HUES64 (cell line): ENCODE data around the gene EPN1.

ENCODE experiments used
- H3K27ac ChIP-seq: 2 replicates; pipeline ENCODE4 v1.7.0; 2013; ENCODE audit warnings: low read depth, low read length, inconsistent platforms
- H3K27me3 ChIP-seq: 2 replicates; pipeline ENCODE4 v1.6.1; 2013; ENCODE audit warnings: mild to moderate bottlenecking, low read length; ENCODE audit not compliant: insufficient read depth
- H3K36me3 ChIP-seq: 2 replicates; pipeline ENCODE4 v1.6.1; 2013; ENCODE audit warnings: mild to moderate bottlenecking, low read length; ENCODE audit not compliant: insufficient read depth
- H3K4me1 ChIP-seq: 2 replicates; pipeline ENCODE4 v1.6.1; 2013; ENCODE audit warnings: mild to moderate bottlenecking, low read length, moderate library complexity; ENCODE audit not compliant: insufficient read depth
- H3K4me3 ChIP-seq: 2 replicates; pipeline ENCODE4 v1.5.1; 2013; ENCODE audit warnings: mild to moderate bottlenecking, low read length, moderate library complexity
- H3K9ac ChIP-seq: 2 replicates; pipeline ENCODE4 v1.6.1; 2013; ENCODE audit warnings: mild to moderate bottlenecking, low read depth, low read length
- H3K9me3 ChIP-seq: 2 replicates; pipeline ENCODE4 v1.6.1; 2013; ENCODE audit warnings: low read depth, low read length; ENCODE audit not compliant: insufficient read depth
- WGBS: fragments of 150-250, 120-280 bp; methylation state at CpG from one replicate; pipeline ENCODE4 v1.1.7; 2013; ENCODE audit warnings: missing lambda C conversion rate; 5-methylcytosine and 5-hydroxymethylcytosine counted together

Gene EPN1

GRCh38 chr19:55673889-55674288 lies 1.1 kb upstream of the EPN1 start:
- peaks cover 17% of the 10 kb centered on the region for H3K4me1 ChIP-seq
- no peaks in the 10 kb centered on the region for H3K9me3 ChIP-seq
- 0 out of 2 replicates have a peak overlapping the region, but pooled peaks have one; percentile 23 for H3K9ac ChIP-seq
- 93% methylated on average over 8 of the region's 15 CpGs for WGBS
- no peaks in the 10 kb centered on the region for H3K27me3 ChIP-seq
- H3K36me3 ChIP-seq = peaks cover 46% of the 10 kb centered on the region
- peak overlapping the region; percentile 76; the same call in 1 of the 2 replicates for H3K27ac ChIP-seq
- peak overlapping the region; percentile 98; the same call in 1 of the 2 replicates for H3K4me3 ChIP-seq

- Histone ChIP-seq H3K9ac (peak overlapping the region; percentile 77), H3K27ac (peak overlapping the region; percentile 81), H3K4me3 (peak overlapping the region; percentile 98), H3K27me3 (no peaks in the 10 kb centered on the region), H3K36me3 (peaks cover 46% of the 10 kb centered on the region), H3K9me3 (no peaks in the 10 kb centered on the region), H3K4me1 (peaks cover 17% of the 10 kb centered on the region)
- 28% methylated on average over 17 of the region's 17 CpGs for WGBS
Measured at GRCh38 chr19:55674459-55674840, 576 bp upstream of the EPN1 start.

- H3K27me3 ChIP-seq = no peaks in the 10 kb centered on the region
- peaks cover 16% of the 10 kb centered on the region for H3K4me1 ChIP-seq
- H3K27ac ChIP-seq = peak overlapping the region; percentile 65; the same call in 1 of the 2 replicates
- no peaks in the 10 kb centered on the region for H3K9me3 ChIP-seq
- peak overlapping the region; percentile 95 for H3K9ac ChIP-seq
- 36% methylated on average over 16 of the region's 16 CpGs for WGBS
- peak overlapping the region; percentile 98 for H3K4me3 ChIP-seq
- peaks cover 40% of the 10 kb centered on the region for H3K36me3 ChIP-seq
Measured at GRCh38 chr19:55675661-55676354, 782 bp downstream of the EPN1 start.

GRCh38 chr19:55676383-55676782 lies 1.4 kb downstream of the EPN1 start:
- Histone ChIP-seq H3K9me3 (no peaks in the 10 kb centered on the region), H3K4me1 (peaks cover 14% of the 10 kb centered on the region), H3K4me3 (peak overlapping the region; percentile 98), H3K9ac (peak overlapping the region; percentile 11; the same call in 1 of the 2 replicates), H3K27me3 (no peaks in the 10 kb centered on the region), H3K27ac (no peak overlapping the region), H3K36me3 (peaks cover 43% of the 10 kb centered on the region)
- WGBS = 94% methylated on average over 5 of the region's 5 CpGs

GRCh38 chr19:55676889-55677505 lies 2.0 kb downstream of the EPN1 start:
- H3K4me3 ChIP-seq = no peak overlapping the region
- H3K27me3 ChIP-seq = no peaks in the 10 kb centered on the region
- H3K9me3 ChIP-seq = no peaks in the 10 kb centered on the region
- H3K4me1 ChIP-seq = peaks cover 14% of the 10 kb centered on the region
- peak overlapping the region; percentile 11; the same call in 1 of the 2 replicates for H3K9ac ChIP-seq
- 92% methylated on average over 7 of the region's 7 CpGs for WGBS
- H3K36me3 ChIP-seq = peaks cover 49% of the 10 kb centered on the region
- H3K27ac ChIP-seq = no peak overlapping the region

- Histone ChIP-seq H3K4me1 (peaks cover 14% of the 10 kb centered on the region), H3K4me3 (no peak overlapping the region), H3K9ac (no peak overlapping the region), H3K27ac (no peak overlapping the region), H3K27me3 (no peaks in the 10 kb centered on the region), H3K9me3 (no peaks in the 10 kb centered on the region), H3K36me3 (peaks cover 48% of the 10 kb centered on the region)
- 87% methylated on average over 6 of the region's 6 CpGs for WGBS
Measured at GRCh38 chr19:55677572-55678028, 2.6 kb downstream of the EPN1 start.

- Histone ChIP-seq H3K27ac (no peak overlapping the region), H3K4me1 (peaks cover 11% of the 10 kb centered on the region), H3K4me3 (no peak overlapping the region), H3K27me3 (no peaks in the 10 kb centered on the region), H3K36me3 (peaks cover 48% of the 10 kb centered on the region), H3K9me3 (no peaks in the 10 kb centered on the region), H3K9ac (no peak overlapping the region)
- WGBS = 94% methylated on average over 21 of the region's 21 CpGs
Measured at GRCh38 chr19:55678121-55678671, 3.2 kb downstream of the EPN1 start.

GRCh38 chr19:55679343-55680257 lies 4.6 kb downstream of the EPN1 start:
- Histone ChIP-seq H3K9me3 (no peaks in the 10 kb centered on the region), H3K27me3 (no peaks in the 10 kb centered on the region), H3K4me3 (no peak overlapping the region), H3K9ac (no peak overlapping the region), H3K4me1 (peaks cover 5% of the 10 kb centered on the region), H3K36me3 (peaks cover 55% of the 10 kb centered on the region), H3K27ac (no peak overlapping the region)
- 93% methylated on average over 24 of the region's 24 CpGs for WGBS

GRCh38 chr19:55680339-55681130 lies 5.5 kb downstream of the EPN1 start:
- H3K36me3 ChIP-seq = peaks cover 64% of the 10 kb centered on the region
- WGBS = 95% methylated on average over 20 of the region's 20 CpGs
- H3K9ac ChIP-seq = no peak overlapping the region

More at GRCh38 chr19:55680339-55681130, 5.5 kb downstream of the EPN1 start:
- H3K4me3 ChIP-seq = no peak overlapping the region
- H3K27me3 ChIP-seq = no peaks in the 10 kb centered on the region
- peaks cover 5% of the 10 kb centered on the region for H3K4me1 ChIP-seq
- no peaks in the 10 kb centered on the region for H3K9me3 ChIP-seq
- no peak overlapping the region for H3K27ac ChIP-seq
